Central memory CD8-positive, alpha-beta T cell (primary cell): Measurements from ENCODE around the gene PTPN13.

Experiments
- ATAC-seq: fragments of 150-1000 bp; cut with Tn5 transposase; replicated peaks from 2 replicates; pipeline ENCODE4 v1.10.0; 2022; ENCODE audit warnings: mild to moderate bottlenecking, moderate FRiP score, moderate number of reproducible peaks; ENCODE audit not compliant: poor library complexity, severe bottlenecking; ENCODE audit errors: extremely low read depth
- DNase-seq, 2 donors: peaks; one replicate each; pipeline ENCODE4 v3.0.0; 2021; ENCODE audit warnings: low spot score in 2 of 2
- H3K27ac Mint-ChIP-seq: one replicate; pipeline ENCODE4 v1.8.0; 2022; ENCODE audit warnings: low read depth, mild to moderate bottlenecking, moderate library complexity, mixed read lengths
- H3K27me3 Mint-ChIP-seq: one replicate; pipeline ENCODE4 v1.8.0; 2022; ENCODE audit warnings: mixed read lengths
- H3K36me3 Mint-ChIP-seq: one replicate; pipeline ENCODE4 v1.8.0; 2022; ENCODE audit warnings: mild to moderate bottlenecking, moderate library complexity, mixed read lengths; ENCODE audit not compliant: insufficient read depth
- H3K4me1 Mint-ChIP-seq: one replicate; pipeline ENCODE4 v1.8.0; 2022; ENCODE audit warnings: mixed read lengths
- H3K4me3 Mint-ChIP-seq: one replicate; pipeline ENCODE4 v1.8.0; 2022; ENCODE audit warnings: mild to moderate bottlenecking, moderate library complexity, mixed read lengths
- H3K9me3 Mint-ChIP-seq: one replicate; pipeline ENCODE4 v1.8.0; 2022; ENCODE audit warnings: mixed read lengths

The PTPN13 gene

DNA sequence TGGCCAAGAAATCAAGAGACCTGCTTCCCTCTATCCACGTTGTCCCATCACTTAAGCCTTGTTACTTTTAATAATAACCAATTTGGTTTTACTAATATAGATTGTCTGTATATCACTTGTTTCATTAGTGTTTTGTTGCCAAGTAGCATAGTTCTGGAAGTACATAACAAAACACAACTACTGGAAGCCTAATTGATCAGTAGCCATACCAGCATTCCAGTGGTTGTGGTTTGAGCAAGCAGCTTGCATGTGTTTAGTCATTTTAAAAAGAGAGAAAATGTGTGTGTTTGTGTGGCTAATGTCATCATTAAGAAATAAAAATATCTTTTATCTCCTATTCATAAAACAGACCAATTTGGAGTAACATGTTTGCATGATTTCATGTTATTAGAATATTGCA lies 70.8 kb downstream of the PTPN13 start:
- Mint-ChIP-seq H3K9me3 (no peaks in the 10 kb centered on the region), H3K27me3 (no peaks in the 10 kb centered on the region), H3K27ac (no peak overlapping the region), H3K4me1 (no peaks in the 10 kb centered on the region), H3K36me3 (no peaks in the 10 kb centered on the region), H3K4me3 (no peak overlapping the region)
- DNase-seq (no peak), ATAC-seq (no peak)

DNA sequence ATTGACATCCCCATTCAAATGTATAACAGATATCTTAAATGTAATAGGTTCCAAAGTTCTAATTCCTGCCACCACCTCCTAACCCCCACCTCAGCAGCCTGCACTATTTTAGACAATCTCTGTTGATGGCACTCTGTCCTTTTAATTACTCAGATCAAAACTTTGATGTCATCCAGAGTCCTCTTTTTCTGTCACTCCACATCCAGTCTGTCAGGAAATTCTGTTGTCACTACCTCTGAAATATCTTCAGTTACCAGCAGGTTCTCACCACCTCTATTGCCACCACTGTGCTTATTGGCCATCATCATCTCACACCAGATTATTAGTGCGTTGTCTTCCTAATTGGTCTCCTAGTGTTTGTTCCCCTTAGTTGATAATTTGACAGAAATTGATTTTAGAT lies 76.2 kb downstream of the PTPN13 start:
- Mint-ChIP-seq H3K27ac (no peak overlapping the region), H3K4me3 (no peak overlapping the region), H3K9me3 (peaks cover 6% of the 10 kb centered on the region), H3K4me1 (no peaks in the 10 kb centered on the region), H3K27me3 (peaks cover 9% of the 10 kb centered on the region), H3K36me3 (no peaks in the 10 kb centered on the region)
- DNase-seq (no peak), ATAC-seq (no peak)

DNA sequence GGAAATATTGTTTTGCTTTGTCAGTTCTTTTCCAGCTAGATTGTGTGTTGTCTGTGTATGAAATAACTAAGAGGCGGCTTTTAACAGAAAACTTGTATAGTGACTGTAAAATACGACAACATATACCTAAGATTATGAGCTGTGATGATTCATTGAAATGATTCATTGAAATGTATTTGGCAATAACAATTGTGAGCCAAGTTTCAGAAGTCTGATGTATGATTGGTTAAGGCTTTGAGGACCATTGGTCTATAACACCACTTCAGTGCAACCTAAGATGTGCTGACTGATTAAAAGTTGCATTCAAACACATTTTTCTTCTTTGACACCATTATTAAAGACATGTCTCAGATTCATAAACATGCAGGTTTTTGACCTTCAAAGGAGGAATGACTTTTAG lies 76.6 kb downstream of the PTPN13 start:
- Mint-ChIP-seq H3K4me3 (no peak overlapping the region), H3K27me3 (peaks cover 9% of the 10 kb centered on the region), H3K36me3 (no peaks in the 10 kb centered on the region), H3K27ac (no peak overlapping the region), H3K4me1 (no peaks in the 10 kb centered on the region), H3K9me3 (peaks cover 6% of the 10 kb centered on the region)
- DNase-seq (no peak), ATAC-seq (no peak)

DNA sequence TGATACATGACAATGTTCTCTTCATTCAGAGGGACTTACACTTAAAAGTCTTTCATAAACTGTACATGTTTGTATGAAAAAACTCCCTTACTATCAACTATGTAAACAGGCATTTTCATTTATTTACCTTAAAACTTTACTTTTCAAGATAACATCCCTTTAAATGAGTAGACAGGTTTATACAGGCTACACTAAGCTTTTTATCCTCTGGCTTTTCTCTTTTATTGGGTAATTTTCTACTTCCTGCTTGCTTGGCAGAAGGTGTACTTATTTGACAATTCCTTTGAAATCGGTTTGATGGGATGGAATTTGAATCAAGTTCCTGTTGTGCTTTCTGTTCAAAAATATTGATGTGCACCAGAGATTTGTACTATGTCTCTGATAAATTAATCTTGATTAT lies 81.4 kb downstream of the PTPN13 start:
- peaks cover 9% of the 10 kb centered on the region for H3K27me3 Mint-ChIP-seq
- H3K36me3 Mint-ChIP-seq: no peaks in the 10 kb centered on the region
- no peaks in the 10 kb centered on the region for H3K4me1 Mint-ChIP-seq
- H3K4me3 Mint-ChIP-seq: no peak overlapping the region
- ATAC-seq (no peak), DNase-seq (no peak)
- peaks cover 12% of the 10 kb centered on the region for H3K9me3 Mint-ChIP-seq
- no peak overlapping the region for H3K27ac Mint-ChIP-seq

DNA sequence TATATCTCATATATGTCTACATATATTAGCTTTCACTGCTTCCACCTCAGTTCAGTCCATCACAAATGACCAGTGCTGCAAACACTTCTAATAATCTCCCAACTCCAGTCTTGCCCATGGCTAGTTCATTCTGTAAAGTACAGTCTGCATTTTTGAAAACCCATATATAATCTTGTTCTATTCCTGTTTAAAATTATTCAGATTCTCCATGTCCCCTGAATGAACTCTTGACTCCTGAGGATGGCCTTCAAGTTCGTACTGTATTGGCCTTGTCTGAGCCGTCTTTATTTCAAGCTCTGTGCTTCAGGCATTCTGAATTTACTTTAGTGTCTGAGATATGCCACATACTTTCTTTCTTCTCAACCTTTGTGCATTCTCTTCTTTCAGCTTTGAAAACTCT lies 84.7 kb downstream of the PTPN13 start:
- Mint-ChIP-seq H3K27ac (no peak overlapping the region), H3K4me1 (no peaks in the 10 kb centered on the region), H3K27me3 (no peaks in the 10 kb centered on the region), H3K4me3 (no peak overlapping the region), H3K9me3 (peaks cover 5% of the 10 kb centered on the region), H3K36me3 (no peaks in the 10 kb centered on the region)
- no peak for DNase-seq
- ATAC-seq: no peak

DNA sequence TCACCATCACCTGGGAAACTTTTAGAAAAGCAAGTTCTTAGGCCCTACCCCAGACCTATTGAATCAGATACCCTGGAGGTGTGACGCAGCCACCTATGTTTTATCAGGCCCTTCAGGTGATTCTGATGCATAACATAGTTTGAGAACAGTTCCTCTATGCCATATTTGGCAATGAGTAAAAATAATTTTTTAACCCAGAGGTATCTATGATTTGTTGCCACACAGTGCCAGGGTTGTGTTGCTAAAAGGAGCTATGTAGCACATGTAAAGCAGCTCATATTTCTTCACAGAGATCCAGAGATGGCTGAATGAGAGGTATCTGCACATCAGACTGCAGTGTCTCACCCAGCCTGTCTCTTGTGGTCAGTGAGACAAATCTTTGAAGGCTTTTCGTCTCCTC lies 85.3 kb downstream of the PTPN13 start:
- ATAC-seq (no peak), DNase-seq (no peak)
- H3K36me3 Mint-ChIP-seq: no peaks in the 10 kb centered on the region
- H3K4me3 Mint-ChIP-seq: no peak overlapping the region
- H3K27me3 Mint-ChIP-seq: no peaks in the 10 kb centered on the region
- H3K9me3 Mint-ChIP-seq: peaks cover 5% of the 10 kb centered on the region
- H3K4me1 Mint-ChIP-seq: no peaks in the 10 kb centered on the region
- no peak overlapping the region for H3K27ac Mint-ChIP-seq

DNA sequence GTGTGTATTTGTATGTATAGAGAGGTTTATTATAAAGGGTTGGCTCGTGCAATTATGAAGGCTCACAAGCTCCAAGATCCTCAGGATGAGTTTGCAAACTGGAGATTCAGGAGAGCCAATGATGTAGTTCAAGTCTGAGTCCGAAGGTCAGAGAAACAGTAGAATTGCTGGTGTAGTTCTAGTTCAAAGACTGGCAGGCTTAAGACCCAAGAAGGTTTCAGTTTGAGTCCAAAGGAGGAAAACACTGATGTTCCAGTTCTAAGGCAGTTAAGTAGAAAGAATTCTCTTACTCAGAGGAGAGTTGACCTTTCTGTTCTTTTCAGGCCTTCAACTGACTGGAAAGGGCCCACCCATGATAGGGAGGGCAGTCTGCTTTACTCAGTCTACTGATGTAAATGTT lies 89.1 kb downstream of the PTPN13 start:
- ATAC-seq (no peak), DNase-seq (no peak)
- no peak overlapping the region for H3K4me3 Mint-ChIP-seq
- H3K9me3 Mint-ChIP-seq: peaks cover 5% of the 10 kb centered on the region
- H3K27ac Mint-ChIP-seq: no peak overlapping the region
- H3K27me3 Mint-ChIP-seq: no peaks in the 10 kb centered on the region
- no peaks in the 10 kb centered on the region for H3K36me3 Mint-ChIP-seq
- no peaks in the 10 kb centered on the region for H3K4me1 Mint-ChIP-seq

DNA sequence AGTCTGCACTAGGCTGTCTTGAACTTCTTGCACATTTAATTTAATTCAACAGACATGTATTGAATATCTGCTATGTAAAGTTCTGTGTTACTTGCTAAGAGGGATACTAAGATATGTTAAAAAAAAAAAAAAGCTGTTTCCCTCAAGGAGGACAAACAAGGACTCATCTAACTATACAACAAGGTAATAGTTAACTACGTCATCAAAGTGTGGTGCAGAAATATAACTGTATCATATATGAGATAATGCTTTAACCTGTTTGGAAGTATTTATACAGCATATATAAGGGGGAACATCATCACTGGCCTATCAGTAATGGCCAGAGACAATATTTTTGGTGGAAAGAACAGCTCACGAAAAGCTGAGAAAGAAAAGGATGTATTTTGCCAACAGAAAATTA lies 89.9 kb downstream of the PTPN13 start:
- Mint-ChIP-seq H3K9me3 (peaks cover 4% of the 10 kb centered on the region), H3K27ac (no peak overlapping the region), H3K4me1 (no peaks in the 10 kb centered on the region), H3K4me3 (no peak overlapping the region), H3K27me3 (no peaks in the 10 kb centered on the region), H3K36me3 (no peaks in the 10 kb centered on the region)
- no peak for ATAC-seq
- DNase-seq: no peak

DNA sequence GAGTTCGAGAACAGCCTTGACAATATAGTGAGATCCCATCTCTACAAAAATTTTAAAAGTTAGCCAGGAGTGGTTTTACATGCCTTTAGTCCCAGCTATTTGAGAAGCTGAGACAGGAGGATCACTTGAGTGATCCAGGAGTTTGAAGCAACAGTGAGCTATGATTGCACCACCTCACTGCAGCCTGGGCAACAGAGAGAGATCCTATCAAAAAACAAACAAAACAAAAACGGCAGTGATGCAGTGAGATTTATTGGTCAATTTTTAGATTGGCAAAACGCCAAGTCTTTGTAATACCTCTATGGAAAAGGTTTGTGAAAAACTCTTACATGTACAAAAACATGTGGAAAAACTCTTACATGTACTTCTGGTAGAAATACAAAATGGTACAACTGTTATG lies 91.3 kb downstream of the PTPN13 start:
- no peak for DNase-seq
- no peak overlapping the region for H3K4me3 Mint-ChIP-seq
- H3K4me1 Mint-ChIP-seq: no peaks in the 10 kb centered on the region
- H3K36me3 Mint-ChIP-seq: no peaks in the 10 kb centered on the region
- ATAC-seq: no peak
- H3K27ac Mint-ChIP-seq: no peak overlapping the region
- no peaks in the 10 kb centered on the region for H3K9me3 Mint-ChIP-seq
- H3K27me3 Mint-ChIP-seq: no peaks in the 10 kb centered on the region

DNA sequence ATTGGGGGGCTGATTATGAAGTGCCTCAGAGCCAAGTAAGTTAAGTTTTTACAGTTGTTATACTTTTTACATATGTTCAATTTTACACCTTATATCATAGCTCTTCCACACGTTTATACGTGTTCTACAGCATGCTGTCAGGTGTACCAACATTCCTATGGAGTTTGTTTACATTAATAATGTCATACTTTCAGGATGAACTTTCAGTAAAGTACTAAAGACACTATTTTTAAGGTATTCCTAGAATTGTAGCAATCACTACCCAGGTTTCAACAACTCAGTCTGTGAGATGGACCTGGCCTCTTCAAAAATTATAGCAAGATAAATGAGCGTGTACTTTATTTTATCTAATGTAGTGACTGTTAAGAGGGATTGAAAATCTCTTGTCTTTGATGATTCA lies 92.6 kb downstream of the PTPN13 start:
- no peaks in the 10 kb centered on the region for H3K36me3 Mint-ChIP-seq
- no peaks in the 10 kb centered on the region for H3K9me3 Mint-ChIP-seq
- ATAC-seq: no peak
- H3K27me3 Mint-ChIP-seq: no peaks in the 10 kb centered on the region
- H3K4me3 Mint-ChIP-seq: no peak overlapping the region
- no peak for DNase-seq
- H3K4me1 Mint-ChIP-seq: no peaks in the 10 kb centered on the region
- no peak overlapping the region for H3K27ac Mint-ChIP-seq

DNA sequence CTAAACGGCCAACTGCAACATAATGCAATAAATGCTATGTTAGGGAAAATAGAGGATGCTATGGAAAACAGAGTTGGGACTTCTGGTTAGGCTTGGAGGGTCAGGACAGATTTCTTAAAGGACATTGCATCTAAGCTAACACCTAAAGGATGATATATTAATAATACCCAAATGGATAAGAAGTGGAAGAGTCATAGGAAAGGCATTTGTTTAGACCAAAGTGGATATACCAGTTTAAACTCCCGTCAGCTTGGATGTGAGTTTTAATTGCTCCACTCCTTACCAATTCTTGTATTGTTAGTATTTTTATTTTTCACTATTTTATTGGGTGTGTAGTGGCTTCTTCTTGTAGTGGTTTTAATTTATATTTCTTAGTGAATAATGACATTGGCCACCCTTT lies 93.9 kb downstream of the PTPN13 start:
- Mint-ChIP-seq H3K4me1 (no peaks in the 10 kb centered on the region), H3K27me3 (no peaks in the 10 kb centered on the region), H3K4me3 (no peak overlapping the region), H3K9me3 (no peaks in the 10 kb centered on the region), H3K36me3 (no peaks in the 10 kb centered on the region), H3K27ac (no peak overlapping the region)
- DNase-seq (no peak), ATAC-seq (no peak)

DNA sequence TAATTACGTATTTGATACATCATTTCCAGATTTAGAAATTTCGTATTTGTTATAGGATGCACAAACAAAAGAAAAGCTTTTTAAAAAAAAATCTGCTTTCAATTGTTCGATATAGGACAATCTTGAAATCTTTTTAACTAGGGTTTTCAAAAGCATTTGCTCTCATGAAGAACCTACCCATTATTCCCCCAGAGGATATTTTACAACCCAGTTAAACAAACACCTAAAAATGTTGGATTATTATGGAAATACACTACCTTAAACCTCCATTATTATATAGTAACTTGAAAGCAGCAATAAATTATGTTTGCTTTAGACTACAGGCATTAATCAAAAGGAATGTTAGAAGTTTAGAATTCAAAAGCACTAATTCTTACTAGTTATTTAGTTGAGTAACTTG lies 110.5 kb downstream of the PTPN13 start:
- no peak overlapping the region for H3K27ac Mint-ChIP-seq
- H3K4me3 Mint-ChIP-seq: no peak overlapping the region
- H3K4me1 Mint-ChIP-seq: no peaks in the 10 kb centered on the region
- no peaks in the 10 kb centered on the region for H3K36me3 Mint-ChIP-seq
- no peak for DNase-seq
- H3K9me3 Mint-ChIP-seq: no peaks in the 10 kb centered on the region
- ATAC-seq: no peak
- no peaks in the 10 kb centered on the region for H3K27me3 Mint-ChIP-seq

DNA sequence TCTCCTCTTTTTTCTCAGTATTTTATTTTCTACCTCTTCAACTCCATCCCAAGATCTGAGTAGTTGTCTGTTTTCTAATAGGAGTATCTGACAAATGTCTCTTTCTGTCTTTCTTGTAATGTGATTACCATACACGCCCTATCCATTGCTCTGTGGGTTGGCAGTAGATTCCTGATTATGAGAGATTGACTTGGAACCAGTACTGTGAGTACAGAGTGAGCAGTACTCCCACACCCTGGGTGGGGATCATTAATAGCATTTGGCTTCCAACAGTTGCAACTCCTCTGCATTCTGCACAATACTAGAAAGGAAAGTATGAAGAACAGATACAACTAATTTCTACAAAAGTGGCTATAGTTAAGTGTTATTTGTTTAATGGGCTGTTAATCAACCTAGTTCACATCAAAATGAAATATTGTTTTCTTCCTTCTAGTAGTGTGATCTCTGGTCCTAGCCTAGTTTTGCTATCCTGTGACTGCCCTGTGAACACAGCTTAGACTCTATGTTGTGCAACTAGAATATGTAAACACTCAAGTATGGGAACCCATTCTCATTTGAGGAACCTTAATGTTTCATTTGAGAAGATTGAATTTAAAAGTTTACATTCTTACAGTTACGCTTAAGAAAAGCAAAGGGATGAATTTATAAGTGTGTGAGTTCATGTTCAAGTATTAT lies 112.9 kb downstream of the PTPN13 start:
- Mint-ChIP-seq H3K27ac (no peak overlapping the region), H3K9me3 (no peaks in the 10 kb centered on the region), H3K4me1 (no peaks in the 10 kb centered on the region), H3K4me3 (no peak overlapping the region), H3K36me3 (no peaks in the 10 kb centered on the region), H3K27me3 (no peaks in the 10 kb centered on the region)
- ATAC-seq (no peak), DNase-seq (no peak)

DNA sequence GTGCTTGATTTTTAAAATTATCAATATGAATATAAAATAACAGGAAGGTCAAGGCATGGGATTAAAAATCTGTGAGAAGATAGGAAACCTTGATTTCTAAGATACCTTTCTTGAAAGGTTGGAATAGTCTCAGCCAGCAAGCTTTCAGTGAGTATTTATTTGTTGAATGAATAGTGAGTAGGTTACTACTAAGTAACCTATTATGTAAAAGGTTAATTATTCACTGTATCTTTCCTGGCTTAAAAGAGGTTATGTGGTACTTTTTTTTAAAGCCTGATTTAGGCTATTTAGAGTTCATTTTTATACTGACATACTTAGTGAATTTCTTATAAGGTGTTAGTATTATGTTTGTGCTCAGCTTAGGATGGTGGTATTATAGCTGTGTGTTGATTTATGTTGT lies 123.5 kb downstream of the PTPN13 start:
- Mint-ChIP-seq H3K4me3 (no peak overlapping the region), H3K9me3 (peaks cover 5% of the 10 kb centered on the region), H3K36me3 (no peaks in the 10 kb centered on the region), H3K4me1 (no peaks in the 10 kb centered on the region), H3K27ac (no peak overlapping the region), H3K27me3 (no peaks in the 10 kb centered on the region)
- no peak for DNase-seq
- no peak for ATAC-seq
